ENCODE results near the gene ITGB2.

Gene ITGB2

GRCh38 chr21:44908908-44909307, 11.8 kb downstream of the ITGB2 start:
- DNase-seq = no peak

- no peak for DNase-seq
These were observed 12.5 kb downstream of the ITGB2 start for GRCh38 chr21:44907966-44908895.

- DNase-seq = no peak
These were observed 13.3 kb downstream of the ITGB2 start for GRCh38 chr21:44907225-44907965.

GRCh38 chr21:44905728-44906090, 15.0 kb downstream of the ITGB2 start:
- no peak for DNase-seq

- DNase-seq = no peak
These were observed 15.5 kb downstream of the ITGB2 start for GRCh38 chr21:44905016-44905727.

GRCh38 chr21:44904141-44904923, 16.4 kb downstream of the ITGB2 start:
- no peak for DNase-seq

GRCh38 chr21:44903689-44904088, 17.0 kb downstream of the ITGB2 start:
- DNase-seq = no peak

- no peak for DNase-seq
These were observed 17.5 kb downstream of the ITGB2 start for GRCh38 chr21:44903050-44903685.

GRCh38 chr21:44902268-44903049, 18.2 kb downstream of the ITGB2 start:
- no peak for DNase-seq

- no peak for DNase-seq
These were observed 19.2 kb downstream of the ITGB2 start for GRCh38 chr21:44901391-44902074.

- no peak for DNase-seq
These were observed 20.0 kb downstream of the ITGB2 start for GRCh38 chr21:44900559-44901251.

GRCh38 chr21:44899768-44900558, 20.7 kb downstream of the ITGB2 start:
- peak; percentile 60 for DNase-seq

GRCh38 chr21:44898851-44899767, 21.6 kb downstream of the ITGB2 start:
- DNase-seq = peak; percentile 23

GRCh38 chr21:44898011-44898488, 22.6 kb downstream of the ITGB2 start:
- DNase-seq = no peak

- DNase-seq = peak; percentile 83
These were observed 23.2 kb downstream of the ITGB2 start for GRCh38 chr21:44897326-44898010.

- DNase-seq = peak; percentile 58
These were observed 24.0 kb downstream of the ITGB2 start for GRCh38 chr21:44896561-44897286.
